Tibial nerve (tissue), 4 donors: ENCODE results near the gene MSMP. TPM values are rescaled to one million over a fixed set of nuclear protein-coding genes. Genes with fewer than 3 reads are reported as not detected.

Experiments used
- DNase-seq, 2 donors: peaks; one replicate each; pipeline ENCODE4 v3.0.0-alpha.2; 2019; ENCODE audit warnings: low spot score in 2 of 2
- H3K27ac ChIP-seq, 4 donors: fragments of 200-600 bp; sonication (generic) in 3 of 4; one replicate each; pipeline ENCODE4 v1.5.1; 2017 to 2019; ENCODE audit warnings: mild to moderate bottlenecking in 1 of 4
- H3K27me3 ChIP-seq, 2 donors: fragments of 200-600 bp; sonication (generic) in 1 of 2; one replicate each; pipeline versions ENCODE4 v1.5.1 to v1.6.0; 2017 to 2019
- H3K36me3 ChIP-seq, 3 donors: fragments of 200-600 bp; sonication (generic); one replicate each; pipeline ENCODE4 v1.5.1; 2018 to 2019
- H3K4me1 ChIP-seq, 4 donors: fragments of 200-600 bp; sonication (generic) in 3 of 4; one replicate each; pipeline ENCODE4 v1.5.1; 2017 to 2019
- H3K4me3 ChIP-seq, 4 donors: fragments of 200-600 bp; sonication (generic) in 3 of 4; one replicate each; pipeline ENCODE4 v1.5.1; 2017 to 2019; ENCODE audit warnings: mild to moderate bottlenecking in 1 of 4, moderate library complexity in 1 of 4
- H3K9me3 ChIP-seq, 4 donors: fragments of 200-600 bp; sonication (generic) in 3 of 4; one replicate each; pipeline ENCODE4 v1.5.1; 2017 to 2019
- EP300 ChIP-seq, 2 donors: sonication (generic); formaldehyde crosslinking; IDR thresholded peaks; one replicate each; pipeline ENCODE4 v1.6.1; 2017; ENCODE audit warnings: antibody characterized with exemption in 2 of 2, mild to moderate bottlenecking in 1 of 2
- POLR2A ChIP-seq, 2 donors: fragments of 450-650 bp; IDR thresholded peaks; one replicate each; pipeline ENCODE4 v1.6.1; 2017; ENCODE audit warnings: antibody characterized with exemption in 2 of 2, mild to moderate bottlenecking in 2 of 2, moderate library complexity in 2 of 2
- WGBS, 2 donors: methylation state at CpG; one replicate each; pipeline ENCODE4 v1.1.5; 2018; 5-methylcytosine and 5-hydroxymethylcytosine counted together
- total RNA-seq, 4 donors: library from RNA; depleted of rRNA; stranded (reverse); fragments of >200 nt; gene quantifications; one replicate each; pipeline ENCODE4 v1.1.0, GENCODE V29; 2016
- TF ChIP-seq, protein P1 (sequence below), 5 experiments: fragments of 200-600 bp in 3 of 5; fragments of 450-650 bp in 2 of 5; sonication (generic) in 3 of 5; IDR thresholded peaks; one replicate each; pipeline ENCODE4 v1.5.1; 2016 to 2019; ENCODE audit warnings: antibody characterized with exemption in 5 of 5, mild to moderate bottlenecking in 3 of 5, moderate library complexity in 2 of 5

MSMP gene
- total RNA-seq, 4 donors from 2014 or later = not detected

DNA sequence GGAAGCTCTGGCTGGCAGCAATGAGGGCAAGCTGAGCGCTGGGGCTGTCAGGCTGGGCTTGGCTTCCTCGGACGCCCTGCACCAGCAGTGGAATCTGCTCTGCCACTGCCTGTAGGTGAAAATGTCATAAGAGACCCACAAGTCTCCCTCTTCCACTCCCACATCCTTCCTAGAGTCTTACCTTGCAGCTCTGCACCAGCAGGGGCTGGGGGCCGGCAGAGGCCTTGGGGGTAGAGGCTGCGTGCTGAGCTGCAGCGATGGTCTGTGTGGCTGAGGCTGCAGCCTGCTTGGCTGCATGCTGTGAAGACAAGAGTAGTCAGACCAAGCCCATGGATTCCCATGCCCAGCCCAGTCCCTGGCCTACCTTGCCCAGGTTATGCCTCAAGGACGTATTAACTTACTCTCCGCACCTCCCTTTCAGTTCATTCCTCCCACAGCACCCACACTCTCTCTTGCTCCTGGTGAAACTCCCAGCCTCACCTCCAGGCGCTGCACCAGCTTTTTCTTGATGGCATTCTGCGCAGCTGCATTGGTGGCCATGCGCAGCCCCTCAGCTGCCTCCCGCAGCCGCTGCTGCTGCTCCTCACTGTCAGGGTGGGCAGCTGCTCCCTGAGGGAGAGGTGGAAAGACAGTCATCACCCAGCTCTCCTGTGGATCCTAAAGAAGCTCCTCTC, 39.4 kb downstream of the MSMP start:
- TF ChIP-seq, protein P1, sequence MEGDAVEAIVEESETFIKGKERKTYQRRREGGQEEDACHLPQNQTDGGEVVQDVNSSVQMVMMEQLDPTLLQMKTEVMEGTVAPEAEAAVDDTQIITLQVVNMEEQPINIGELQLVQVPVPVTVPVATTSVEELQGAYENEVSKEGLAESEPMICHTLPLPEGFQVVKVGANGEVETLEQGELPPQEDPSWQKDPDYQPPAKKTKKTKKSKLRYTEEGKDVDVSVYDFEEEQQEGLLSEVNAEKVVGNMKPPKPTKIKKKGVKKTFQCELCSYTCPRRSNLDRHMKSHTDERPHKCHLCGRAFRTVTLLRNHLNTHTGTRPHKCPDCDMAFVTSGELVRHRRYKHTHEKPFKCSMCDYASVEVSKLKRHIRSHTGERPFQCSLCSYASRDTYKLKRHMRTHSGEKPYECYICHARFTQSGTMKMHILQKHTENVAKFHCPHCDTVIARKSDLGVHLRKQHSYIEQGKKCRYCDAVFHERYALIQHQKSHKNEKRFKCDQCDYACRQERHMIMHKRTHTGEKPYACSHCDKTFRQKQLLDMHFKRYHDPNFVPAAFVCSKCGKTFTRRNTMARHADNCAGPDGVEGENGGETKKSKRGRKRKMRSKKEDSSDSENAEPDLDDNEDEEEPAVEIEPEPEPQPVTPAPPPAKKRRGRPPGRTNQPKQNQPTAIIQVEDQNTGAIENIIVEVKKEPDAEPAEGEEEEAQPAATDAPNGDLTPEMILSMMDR (IDR thresholded peaks at IDR 0.05) = no peak
- no peak for TF ChIP-seq POLR2A (IDR thresholded peaks at IDR 0.05)
- TF ChIP-seq EP300 (IDR thresholded peaks at IDR 0.05) = no peak
- H3K36me3 ChIP-seq = peaks cover 7 to 99% (median 87%) of the 10 kb centered on the region in 3 donors
- DNase-seq = no peak

DNA sequence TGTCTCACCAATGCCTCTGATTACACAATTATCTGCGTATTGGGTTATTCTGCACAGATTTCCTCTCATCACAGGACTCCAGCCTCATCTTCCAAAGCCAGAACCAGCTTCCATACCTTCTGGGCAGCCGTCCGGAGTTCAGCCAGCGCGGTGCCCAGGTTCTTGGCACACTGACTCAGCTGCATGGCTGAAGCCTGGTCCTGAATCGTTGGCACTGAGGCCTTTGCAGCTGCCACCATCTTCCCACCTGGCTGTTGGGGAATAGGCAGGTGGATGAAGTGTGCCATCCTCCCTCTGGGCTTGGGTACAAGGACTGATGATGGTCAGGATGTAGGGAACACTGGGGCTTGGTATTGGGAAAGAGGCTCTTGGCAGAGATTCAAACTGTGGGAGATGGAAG, 40.0 kb downstream of the MSMP start:
- no peaks in the 10 kb centered on the region for H3K27me3 ChIP-seq
- 91 to 97% methylated on average over 6 of the region's 6 CpGs for WGBS, 2 donors
- H3K9me3 ChIP-seq = no peaks in the 10 kb centered on the region
- H3K27ac ChIP-seq = no peak overlapping the region
- no peaks in the 10 kb centered on the region for H3K4me1 ChIP-seq
- no peak for DNase-seq
- TF ChIP-seq, protein P1 (IDR thresholded peaks at IDR 0.05) = no peak
- TF ChIP-seq EP300 (IDR thresholded peaks at IDR 0.05) = no peak
- TF ChIP-seq POLR2A (IDR thresholded peaks at IDR 0.05) = no peak
- H3K4me3 ChIP-seq = no peak overlapping the region
- H3K36me3 ChIP-seq = peaks cover 4 to 99% (median 84%) of the 10 kb centered on the region in 3 donors

More for the DNA sequence above, 39.4 kb downstream of the MSMP start:
- H3K4me1 ChIP-seq = no peaks in the 10 kb centered on the region
- H3K4me3 ChIP-seq = no peak overlapping the region
- 93 to 99% methylated on average over 13 of the region's 13 CpGs for WGBS, 2 donors
- H3K27ac ChIP-seq = no peak overlapping the region
- no peaks in the 10 kb centered on the region for H3K27me3 ChIP-seq
- no peaks in the 10 kb centered on the region for H3K9me3 ChIP-seq

DNA sequence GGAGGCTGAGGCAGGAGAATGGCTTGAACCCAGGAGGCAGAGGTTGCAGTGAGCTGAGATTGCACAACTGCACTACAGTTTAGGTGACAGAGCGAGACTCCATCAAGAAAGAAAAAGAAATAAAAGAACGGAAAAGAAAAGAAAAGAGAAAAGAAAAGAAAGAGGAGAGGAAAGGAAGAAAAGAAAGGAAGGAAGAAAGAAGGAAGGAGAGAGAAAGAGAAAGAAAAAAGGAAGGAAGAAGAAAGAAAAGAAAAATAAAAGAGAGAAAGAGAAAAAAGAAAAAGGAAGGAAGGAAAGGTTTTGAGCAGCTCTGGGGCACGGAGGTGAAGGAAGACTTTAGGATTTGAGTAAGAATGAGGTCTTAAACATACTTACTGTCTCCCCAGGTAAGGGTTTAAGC, 40.5 kb downstream of the MSMP start:
- Histone ChIP-seq H3K4me3 (no peak overlapping the region), H3K27ac (no peak overlapping the region), H3K4me1 (no peaks in the 10 kb centered on the region), H3K36me3 (peaks cover 4 to 99% (median 82%) of the 10 kb centered on the region in 3 donors), H3K27me3 (no peaks in the 10 kb centered on the region), H3K9me3 (no peaks in the 10 kb centered on the region)
- DNase-seq = no peak
- WGBS, 2 donors = 90 to 95% methylated on average over 3 of the region's 3 CpGs
- TF ChIP-seq EP300 (IDR thresholded peaks at IDR 0.05) = no peak
- TF ChIP-seq, protein P1 (IDR thresholded peaks at IDR 0.05) = no peak
- TF ChIP-seq POLR2A (IDR thresholded peaks at IDR 0.05) = no peak

DNA sequence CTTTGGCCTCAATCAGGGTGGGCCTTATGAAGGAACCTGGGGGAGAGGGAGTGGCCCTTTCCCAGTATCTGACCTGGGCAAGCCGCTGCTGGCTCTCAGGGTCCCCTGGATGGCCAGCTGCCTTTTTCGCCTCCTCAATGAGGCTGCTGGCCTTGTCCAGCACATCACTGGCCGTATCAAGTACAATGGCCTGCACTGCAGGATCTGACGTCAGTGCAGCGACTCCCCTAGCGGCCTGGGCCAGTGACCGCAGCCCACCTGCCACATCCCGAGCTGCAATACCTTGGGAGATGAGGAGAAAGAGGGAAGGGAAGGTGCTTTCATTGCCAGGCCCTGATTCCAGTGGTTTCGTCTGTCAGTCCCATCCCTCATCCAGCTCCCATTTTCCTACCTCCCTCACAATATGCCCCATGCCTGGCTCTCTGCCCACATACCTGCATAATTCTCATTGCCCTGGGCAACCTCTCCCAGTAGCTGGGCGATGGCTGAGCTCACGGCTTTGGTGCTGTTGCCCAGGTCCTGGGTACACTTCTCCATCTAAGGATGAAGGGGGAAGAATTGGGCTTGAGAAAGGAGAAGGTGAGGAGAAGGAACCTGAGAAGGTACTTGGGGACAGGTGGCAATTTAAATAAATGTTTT, 41.2 kb downstream of the MSMP start:
- Histone ChIP-seq H3K9me3 (no peaks in the 10 kb centered on the region), H3K27ac (no peak overlapping the region), H3K4me1 (no peaks in the 10 kb centered on the region), H3K4me3 (no peak overlapping the region), H3K27me3 (no peaks in the 10 kb centered on the region), H3K36me3 (peaks cover 4 to 99% (median 81%) of the 10 kb centered on the region in 3 donors)
- no peak for DNase-seq
- 83 to 87% methylated on average over 7 to 11 of the region's 11 CpGs for WGBS, 2 donors
- TF ChIP-seq EP300 (IDR thresholded peaks at IDR 0.05) (no peak), POLR2A (IDR thresholded peaks at IDR 0.05) (no peak)
- TF ChIP-seq, protein P1 (IDR thresholded peaks at IDR 0.05) = no peak
